GM21723 (cell line): ENCODE measurements around the gene ROR1.
"Not testable (repeated sequence)": the region's sequence is repeated elsewhere in the genome, so short reads cannot be mapped to it uniquely, and the experiment has no call there.

Source experiments
- ATAC-seq: cut with Tn5 transposase; IDR thresholded peaks from one replicate; pipeline ENCODE4 v1.9.1; 2021; ENCODE audit warnings: mild to moderate bottlenecking, moderate library complexity; ENCODE audit not compliant: unreplicated experiment

Gene ROR1

DNA sequence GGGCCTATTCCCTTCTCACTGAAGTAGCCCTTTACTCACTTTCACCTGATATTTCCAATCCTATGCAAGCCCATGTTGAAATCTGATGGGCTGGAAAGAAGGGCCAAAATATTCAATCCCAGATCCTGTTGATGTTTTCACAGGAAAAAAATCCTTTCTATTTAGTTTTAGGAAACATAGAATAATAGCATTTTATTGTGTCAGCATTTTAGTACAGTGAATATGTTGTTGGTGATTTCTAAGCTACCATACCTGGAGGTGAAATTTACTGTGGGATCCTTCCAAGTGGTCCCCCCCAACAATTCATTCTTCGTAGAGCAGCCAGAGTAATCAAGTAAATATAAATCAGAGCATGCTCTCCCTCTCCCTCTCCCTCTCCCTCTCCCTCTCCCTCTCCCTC lies 426.2 kb downstream of the ROR1 start:
- no peak for ATAC-seq

- ATAC-seq, result no peak
These were observed 429.6 kb downstream of the ROR1 start, which contains the start of gene UBE2U for GRCh38 chr1:64203420-64203819. TSS of gene UBE2U (plus strand) at chr1:64203623. CDS start at chr1:64204051, 428 bp downstream.

- ATAC-seq, result no peak
These were observed 435.4 kb downstream of the ROR1 start for GRCh38 chr1:64209221-64209620.

- ATAC-seq, result no peak
These were observed 438.2 kb downstream of the ROR1 start for GRCh38 chr1:64212031-64212430.

GRCh38 chr1:64215576-64215975 lies 441.8 kb downstream of the ROR1 start:
- no peak for ATAC-seq

GRCh38 chr1:64220241-64220640 lies 446.4 kb downstream of the ROR1 start:
- no peak for ATAC-seq

GRCh38 chr1:64223329-64224151 lies 449.7 kb downstream of the ROR1 start:
- peak; percentile 81 for ATAC-seq

DNA sequence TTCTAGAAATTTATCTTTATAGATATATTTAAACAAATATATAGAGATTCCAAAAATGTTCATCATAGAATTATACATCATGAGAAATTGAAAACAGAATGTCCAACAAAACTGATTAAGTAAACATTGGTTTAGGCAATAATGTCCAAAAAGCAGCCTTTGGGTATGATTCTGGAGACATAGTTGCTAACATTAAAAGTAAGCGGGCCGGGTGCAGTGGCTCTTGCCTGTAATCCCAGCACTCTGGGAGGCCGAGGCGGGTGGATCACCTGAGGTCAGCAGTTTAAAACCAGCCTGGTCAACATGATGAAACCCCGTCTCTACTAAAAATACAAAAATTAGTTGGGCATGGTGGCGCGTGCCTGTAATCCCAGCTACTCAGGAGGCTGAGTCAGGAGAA lies 450.4 kb downstream of the ROR1 start:
- not testable (repeated sequence) for ATAC-seq

DNA sequence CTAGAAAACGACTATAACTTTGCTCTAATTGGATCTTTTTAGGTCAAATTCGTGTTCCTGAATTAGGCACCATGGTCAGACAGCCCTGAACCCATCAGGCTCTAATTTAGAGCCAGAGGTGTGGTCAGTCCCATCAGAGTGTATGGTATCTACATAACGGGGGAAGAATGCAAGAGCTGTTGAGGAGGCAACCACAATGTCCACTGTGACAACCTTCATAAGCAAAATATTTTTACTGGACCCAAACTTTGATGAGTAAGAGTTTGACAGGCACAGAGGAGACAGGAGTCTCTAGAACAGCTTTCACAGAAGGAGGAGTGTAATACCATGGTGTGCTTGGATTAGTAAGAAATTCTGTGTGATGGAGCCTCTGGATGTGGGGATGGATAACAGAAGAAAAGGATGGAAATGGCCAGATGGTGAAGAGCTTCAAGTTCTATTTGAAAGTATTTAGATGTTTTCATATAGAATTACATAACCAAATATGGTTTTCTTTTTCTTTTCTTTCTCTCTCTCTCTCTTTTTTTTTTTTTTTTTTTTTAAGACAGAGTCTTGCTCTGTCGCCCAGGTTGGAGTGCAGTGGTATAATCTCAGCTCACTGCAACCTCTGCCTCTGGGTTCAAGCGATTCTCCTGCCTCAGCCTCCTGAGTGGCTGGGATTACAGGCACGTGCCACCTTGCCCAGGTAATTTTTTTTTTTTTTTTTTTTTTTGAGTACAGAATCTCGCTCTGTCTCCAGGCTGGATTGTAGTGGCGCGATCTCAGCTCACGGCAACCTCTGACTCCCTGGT lies 454.5 kb downstream of the ROR1 start:
- no peak for ATAC-seq

DNA sequence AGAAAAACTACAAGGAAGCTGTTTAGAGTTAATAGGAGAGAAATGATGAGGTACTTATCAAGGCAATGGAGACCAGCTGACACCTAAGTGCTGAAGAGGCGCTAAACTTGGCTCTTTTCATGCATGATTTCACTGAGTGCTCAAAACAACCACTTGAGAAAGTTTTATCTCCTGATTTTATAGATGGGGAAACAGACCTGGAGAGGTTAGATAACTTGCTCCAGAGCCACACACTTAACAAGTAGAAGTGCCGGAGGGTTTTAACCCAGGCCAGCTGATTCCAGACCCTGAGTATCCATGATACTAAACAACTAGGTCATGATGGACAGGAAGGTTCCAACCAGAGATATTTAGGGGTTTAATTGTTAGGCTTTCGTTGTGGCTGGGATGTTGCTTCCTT lies 455.5 kb downstream of the ROR1 start:
- no peak for ATAC-seq
